ENCODE results near the gene MTMR3.

GRCh38 chr22:29848111-29848510 lies 34.9 kb upstream of the MTMR3 start:
- no peak for TF ChIP-seq CTCF (IDR thresholded peaks at IDR 0.05)
- no peak for TF ChIP-seq REST (IDR thresholded peaks at IDR 0.05; ENCODE audit: insufficient read depth in 1 of 2, low read depth in 2 of 2, low read length in 1 of 2)

Data from Panc1 (cell line).